HL-60 (cell line): ENCODE results near the gene HSBP1L1.

Source experiments
- GABPA ChIP-seq: IDR thresholded peaks from 2 replicates; pipeline ENCODE4 v1.6.1; 2012; ENCODE audit warnings: low read depth
- POLR2AphosphoS5 ChIP-seq: IDR thresholded peaks from 2 replicates; pipeline ENCODE4 v1.6.1; 2012; ENCODE audit warnings: low read depth
- SPI1 ChIP-seq: IDR thresholded peaks from 2 replicates; pipeline ENCODE4 v1.6.1; 2012; ENCODE audit warnings: low read depth, mild to moderate bottlenecking, borderline replicate concordance
- TF ChIP-seq, protein P1 (sequence below): IDR thresholded peaks from one replicate; pipeline ENCODE4 v1.5.1; 2011; ENCODE audit warnings: low read length, control low read depth, inconsistent platforms; ENCODE audit not compliant: insufficient read depth

DNA sequence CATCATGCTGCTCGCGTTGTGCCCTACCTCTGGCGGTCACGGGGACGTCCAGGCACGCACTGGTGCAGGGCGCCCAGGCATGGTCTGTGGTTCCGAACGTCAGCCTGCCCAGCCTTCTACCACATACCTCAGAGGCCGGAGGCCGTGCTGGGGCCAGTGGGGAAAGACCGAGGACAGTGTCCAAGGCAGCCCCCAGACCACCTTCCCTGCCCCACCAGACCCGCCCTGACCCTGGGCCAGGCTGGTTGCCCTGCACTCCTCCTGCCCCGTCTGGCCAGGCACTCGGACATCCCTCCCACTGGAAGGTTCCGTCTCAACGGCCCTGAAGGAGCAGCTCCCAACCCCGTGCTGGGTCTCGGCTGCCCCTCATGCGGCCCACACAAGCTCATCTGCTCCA lies 45.8 kb upstream of the HSBP1L1 start:
- TF ChIP-seq, protein P1, sequence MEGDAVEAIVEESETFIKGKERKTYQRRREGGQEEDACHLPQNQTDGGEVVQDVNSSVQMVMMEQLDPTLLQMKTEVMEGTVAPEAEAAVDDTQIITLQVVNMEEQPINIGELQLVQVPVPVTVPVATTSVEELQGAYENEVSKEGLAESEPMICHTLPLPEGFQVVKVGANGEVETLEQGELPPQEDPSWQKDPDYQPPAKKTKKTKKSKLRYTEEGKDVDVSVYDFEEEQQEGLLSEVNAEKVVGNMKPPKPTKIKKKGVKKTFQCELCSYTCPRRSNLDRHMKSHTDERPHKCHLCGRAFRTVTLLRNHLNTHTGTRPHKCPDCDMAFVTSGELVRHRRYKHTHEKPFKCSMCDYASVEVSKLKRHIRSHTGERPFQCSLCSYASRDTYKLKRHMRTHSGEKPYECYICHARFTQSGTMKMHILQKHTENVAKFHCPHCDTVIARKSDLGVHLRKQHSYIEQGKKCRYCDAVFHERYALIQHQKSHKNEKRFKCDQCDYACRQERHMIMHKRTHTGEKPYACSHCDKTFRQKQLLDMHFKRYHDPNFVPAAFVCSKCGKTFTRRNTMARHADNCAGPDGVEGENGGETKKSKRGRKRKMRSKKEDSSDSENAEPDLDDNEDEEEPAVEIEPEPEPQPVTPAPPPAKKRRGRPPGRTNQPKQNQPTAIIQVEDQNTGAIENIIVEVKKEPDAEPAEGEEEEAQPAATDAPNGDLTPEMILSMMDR, result no peak
- no peak for TF ChIP-seq POLR2AphosphoS5
- TF ChIP-seq GABPA, result no peak
- TF ChIP-seq SPI1, result no peak
